GM19467 (cell line): ENCODE measurements around the gene PPCDC.
"Not testable (repeated sequence)": the region's sequence is repeated elsewhere in the genome, so short reads cannot be mapped to it uniquely, and the experiment has no call there.

Experiments used
- ATAC-seq: cut with Tn5 transposase; IDR thresholded peaks from one replicate; pipeline ENCODE4 v1.9.1; 2021; ENCODE audit warnings: mild to moderate bottlenecking, moderate library complexity; ENCODE audit not compliant: unreplicated experiment

PPCDC gene

DNA sequence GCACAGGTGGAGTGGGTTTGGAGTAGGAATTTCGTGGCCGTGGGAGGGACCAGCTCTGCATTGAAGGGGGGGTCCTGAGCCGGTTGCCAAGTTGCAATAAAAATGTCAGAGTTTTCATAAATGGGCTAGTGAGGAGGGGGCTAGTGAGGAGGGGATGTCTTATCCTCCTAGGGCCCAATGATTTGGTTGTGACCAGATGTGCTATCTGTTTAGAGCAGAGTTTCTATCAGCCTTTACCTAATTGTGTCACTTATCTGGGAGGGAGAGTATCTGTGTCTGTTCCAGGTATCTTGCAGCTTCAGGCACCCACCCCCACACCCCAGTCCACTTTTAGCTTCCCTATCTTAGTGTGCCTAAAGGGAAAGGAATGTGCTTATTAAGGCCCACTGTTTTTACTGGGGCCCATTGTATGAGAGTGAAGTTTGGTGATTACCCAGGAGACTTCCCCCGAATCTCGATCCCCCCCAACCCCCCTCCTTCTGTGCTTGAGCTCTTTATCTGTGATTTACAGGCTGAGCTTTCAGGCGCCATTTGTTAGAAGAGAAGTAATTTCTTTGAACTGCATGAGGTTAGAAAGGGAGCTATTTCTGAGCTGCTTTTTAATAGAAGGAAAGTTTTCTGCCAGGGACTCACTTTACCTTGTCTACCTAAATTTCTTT is 42.6 kb downstream of the PPCDC start:
- ATAC-seq, result no peak

- ATAC-seq, result no peak
Measured at GRCh38 chr15:75067123-75067830, 43.9 kb downstream of the PPCDC start.

DNA sequence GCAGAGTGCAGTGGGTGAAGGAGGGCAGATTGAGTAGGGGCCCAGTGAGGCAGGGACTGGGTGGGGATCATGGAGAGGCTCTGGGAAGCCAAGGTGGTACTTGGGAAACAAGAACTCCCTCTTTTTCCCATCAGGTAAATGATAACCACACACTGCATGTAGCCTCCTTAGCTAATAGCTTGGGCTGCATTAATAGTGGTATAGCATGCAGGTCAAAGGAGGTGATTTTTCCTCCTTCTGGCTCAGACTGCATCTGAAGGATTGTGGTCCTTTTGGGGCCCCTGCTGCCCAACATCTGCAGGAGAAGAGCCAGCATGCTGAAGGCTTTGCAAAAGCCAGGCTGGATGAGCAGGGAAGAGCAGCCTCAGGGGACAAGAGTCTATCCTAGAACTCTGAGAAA is 45.4 kb downstream of the PPCDC start:
- no peak for ATAC-seq

GRCh38 chr15:75069301-75069925 is 46.0 kb downstream of the PPCDC start:
- peak; percentile 81 for ATAC-seq

DNA sequence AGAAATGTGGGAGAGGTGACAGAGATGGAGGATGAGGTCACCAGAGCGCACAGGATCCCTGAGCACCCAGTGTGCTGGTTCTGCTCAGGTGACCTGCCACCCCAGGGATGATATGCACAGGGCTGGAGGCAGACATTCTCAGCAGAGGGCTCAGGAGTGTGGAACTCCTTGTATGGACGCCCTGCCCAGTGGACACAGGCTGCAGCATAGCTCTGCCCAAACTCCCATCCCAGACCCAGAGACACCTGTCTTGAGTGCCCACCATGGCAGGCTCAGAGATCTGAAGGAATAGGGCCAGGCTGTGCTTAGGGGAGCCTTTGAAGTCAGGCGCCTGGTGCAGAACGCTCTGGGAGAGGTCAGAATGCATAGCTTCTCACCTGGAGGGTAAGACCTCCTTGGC is 47.3 kb downstream of the PPCDC start:
- ATAC-seq, result no peak

GRCh38 chr15:75073197-75073596 is 49.8 kb downstream of the PPCDC start:
- no peak for ATAC-seq

- no peak for ATAC-seq
Measured at GRCh38 chr15:75076277-75076676, 52.9 kb downstream of the PPCDC start.

- not testable (repeated sequence) for ATAC-seq
Measured at GRCh38 chr15:75077551-75077961, 54.2 kb downstream of the PPCDC start.

GRCh38 chr15:75081150-75081549 is 57.8 kb downstream of the PPCDC start:
- ATAC-seq, result no peak

DNA sequence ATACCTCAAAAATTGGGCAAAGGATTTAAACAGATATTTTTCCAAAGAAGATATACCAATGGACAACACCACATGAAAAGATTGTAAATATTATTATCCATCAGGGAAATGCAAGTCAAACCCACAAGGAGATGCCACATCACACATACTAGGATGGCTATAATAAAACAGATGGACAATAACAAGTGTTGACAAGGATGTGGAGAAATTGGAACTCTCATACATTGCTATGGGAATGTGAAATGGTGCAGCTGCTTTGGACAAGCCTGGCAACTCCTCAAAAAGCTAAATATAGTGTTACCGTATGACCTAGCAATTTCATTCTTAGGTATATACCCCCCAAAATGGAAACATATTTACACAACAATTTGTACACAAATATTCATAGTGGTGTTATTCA is 59.3 kb downstream of the PPCDC start:
- no peak for ATAC-seq

GRCh38 chr15:75085708-75086107 is 62.3 kb downstream of the PPCDC start:
- ATAC-seq, result not testable (repeated sequence)

DNA sequence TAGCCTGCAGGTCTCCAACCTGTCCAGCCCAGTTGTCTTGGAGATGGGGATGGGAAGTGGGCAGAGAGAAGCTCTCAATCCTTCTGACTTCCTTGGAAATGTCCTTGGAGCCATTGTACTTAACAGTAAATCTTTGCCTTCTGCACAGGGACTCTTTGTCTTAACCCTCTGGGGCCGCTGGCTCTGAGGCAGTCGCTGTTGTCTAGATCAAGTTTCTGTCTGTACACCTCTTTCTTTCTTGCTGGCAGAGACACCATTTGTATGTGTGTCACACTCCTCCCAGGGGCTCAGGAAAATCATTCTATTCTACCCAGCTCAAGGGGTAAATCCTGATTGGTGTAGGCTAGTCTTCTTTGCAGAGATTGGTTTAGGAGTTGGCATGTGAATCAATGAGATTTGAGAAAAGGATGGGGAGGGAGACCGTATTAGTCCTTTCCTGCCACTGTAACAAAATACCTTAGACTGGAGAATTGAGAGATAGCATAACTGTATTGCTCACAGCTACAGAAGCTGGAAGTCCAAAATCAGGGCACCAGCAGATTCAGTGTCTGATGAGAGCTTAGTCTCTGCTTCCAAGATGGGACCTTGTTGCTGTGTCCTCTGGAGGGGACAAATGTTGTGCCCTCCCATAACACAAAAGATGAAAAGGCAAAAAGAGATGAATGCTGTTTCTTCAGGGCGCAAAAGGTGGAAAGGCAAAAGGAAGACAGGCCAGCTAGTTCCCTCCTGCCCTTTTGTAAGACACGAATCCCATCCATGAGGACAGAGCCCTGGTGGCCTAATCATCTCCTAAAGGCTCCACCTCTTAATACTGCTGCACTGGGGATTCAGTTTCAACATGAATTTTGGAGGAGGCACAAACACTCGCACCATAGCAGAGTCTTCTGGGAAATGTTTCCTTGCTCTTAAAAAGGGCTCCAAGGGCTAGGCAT is 66.3 kb downstream of the PPCDC start:
- no peak for ATAC-seq

- ATAC-seq, result no peak
Measured at GRCh38 chr15:75090388-75090734, 67.0 kb downstream of the PPCDC start.

DNA sequence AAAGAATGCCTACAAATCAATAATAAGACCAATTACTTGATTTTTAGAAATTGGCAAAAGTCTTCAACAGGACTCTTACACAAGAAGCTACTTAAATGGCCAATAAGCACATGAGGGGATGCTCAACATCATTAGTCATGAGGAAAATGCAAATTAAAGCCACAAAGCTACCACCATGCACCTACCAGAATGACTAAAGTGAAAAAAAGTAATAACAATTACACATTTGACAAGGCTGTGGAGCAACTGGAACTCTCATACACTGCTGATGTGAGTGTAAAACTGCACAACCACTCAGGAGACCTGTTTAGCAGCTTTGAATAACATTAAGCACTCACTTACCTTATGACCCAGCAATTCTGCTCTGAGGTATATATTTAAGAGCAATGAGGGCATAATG is 68.4 kb downstream of the PPCDC start:
- ATAC-seq, result no peak

DNA sequence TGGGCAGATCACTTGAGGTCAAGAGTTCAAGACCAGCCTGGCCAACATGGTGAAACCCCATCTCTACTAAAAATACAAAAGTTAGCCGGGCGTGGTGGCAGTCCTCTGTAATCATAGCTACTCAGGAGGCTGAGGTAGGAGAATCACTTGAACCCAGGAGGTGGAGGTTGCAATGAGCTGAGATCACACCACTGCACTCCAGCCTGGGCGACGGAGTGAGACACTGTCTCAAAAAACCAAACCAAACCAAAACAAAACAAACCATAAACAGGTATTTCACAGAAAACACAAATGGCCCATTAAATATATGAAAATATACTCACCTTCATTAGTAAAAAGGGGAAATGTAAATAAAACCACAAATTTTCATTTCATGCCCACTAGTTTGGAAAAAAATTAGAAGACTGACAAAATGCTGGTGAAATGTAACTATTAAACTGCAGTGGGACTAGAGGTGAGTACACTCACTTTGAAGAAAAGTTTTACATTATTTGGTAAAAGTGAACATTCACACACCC is 71.6 kb downstream of the PPCDC start:
- not testable (repeated sequence) for ATAC-seq

GRCh38 chr15:75095594-75095993 is 72.2 kb downstream of the PPCDC start:
- no peak for ATAC-seq

- no peak for ATAC-seq
Measured at GRCh38 chr15:75097939-75098338, 74.5 kb downstream of the PPCDC start.

GRCh38 chr15:75098404-75098803 is 75.0 kb downstream of the PPCDC start:
- no peak for ATAC-seq
